K562 (cell line): ENCODE results near the gene CCDC167. TPM values are rescaled to one million over a fixed set of nuclear protein-coding genes. Genes with fewer than 3 reads are reported as not detected.
A peak's percentile ranks its signal among the peaks of the same experiment; 100 is the strongest.

Experiments used
- ATAC-seq: fragments of 200-7000 bp; cut with Tn5 transposase; 3 replicates; pipeline ENCODE4 v1.9.1; 2020; ENCODE audit warnings: moderate library complexity
- BruUV-seq: library from RNA; stranded (reverse); fragments of 400-500 nt; replicated peaks from 2 replicates; lab custom pipeline; 2021; lab: Mats Ljungman, UMichigan
- CTCF ChIA-PET: fragments of 300-600 bp; formaldehyde crosslinking; extraction: SDS; loops from one replicate; lab custom pipeline; 2021; ENCODE audit warnings: low intra/inter-chr PET ratio; lab: Yijun Ruan, JAX
- POLR2A ChIA-PET: fragments of 300-600, 350-650 bp; sonication (Branson Sonifier 250); formaldehyde crosslinking; extraction: SDS; loops from one replicate; lab custom pipeline; 2021; ENCODE audit warnings: antibody characterized with exemption, inconsistent platforms; lab: Yijun Ruan, JAX
- DNase-seq, 4 experiments: peaks; one replicate each; pipeline versions ENCODE4 v3.0.0 to v3.0.0-alpha.2; 2011 to 2018; ENCODE audit warnings: low spot score in 3 of 4, mixed read lengths in 3 of 4; ENCODE audit errors: extremely low read depth in 1 of 4
- FAIRE-seq: peaks from 2 replicates; lab custom pipeline; 2011; peaks lifted over from hg19 to GRCh38; lab: Jason Lieb, UNC
- H2AFZ ChIP-seq: 2 replicates; pipeline ENCODE4 v1.6.0; 2011; ENCODE audit warnings: low read depth, low read length, control low read depth, inconsistent platforms
- H3K27ac ChIP-seq: fragments of 200-600 bp; 3 replicates; pipeline ENCODE4 v1.8.0; 2011; ENCODE audit warnings: low read depth, mild to moderate bottlenecking, control low read depth, inconsistent platforms, low read length, moderate library complexity, mixed read lengths; ENCODE audit errors: extremely low read depth
- H3K27me3 ChIP-seq, 2 experiments: fragments of 300-600 bp in 1 of 2; 2 replicates in 1 of 2; 3 replicates in 1 of 2; pipeline versions ENCODE4 v1.6.0 to v1.8.0; 2011; ENCODE audit warnings: inconsistent platforms in 2 of 2, low read length in 2 of 2, mild to moderate bottlenecking in 1 of 2, mixed read lengths in 1 of 2, moderate library complexity in 1 of 2; ENCODE audit not compliant: control insufficient read depth in 2 of 2, insufficient read depth in 2 of 2
- H3K36me3 ChIP-seq: fragments of 300-600 bp; 3 replicates; pipeline ENCODE4 v1.8.0; 2011; ENCODE audit warnings: mild to moderate bottlenecking, low read length, inconsistent platforms; ENCODE audit not compliant: control insufficient read depth, insufficient read depth
- H3K4me1 ChIP-seq, 2 experiments: fragments of 200-600 bp in 1 of 2; replicated peaks in 1 of 2; 2 replicates in 1 of 2; 3 replicates in 1 of 2; pipeline versions ENCODE4 v1.5.1 to v1.8.0; 2011; ENCODE audit warnings: inconsistent platforms in 2 of 2, low read length in 2 of 2, mild to moderate bottlenecking in 1 of 2, mixed read lengths in 1 of 2, moderate library complexity in 1 of 2; ENCODE audit not compliant: control insufficient read depth in 2 of 2, insufficient read depth in 2 of 2
- H3K4me2 ChIP-seq: 2 replicates; pipeline ENCODE4 v1.6.1; 2011; ENCODE audit warnings: low read length, control low read depth, inconsistent platforms, mixed read lengths; ENCODE audit not compliant: insufficient read depth
- H3K4me3 ChIP-seq: fragments of 200-600 bp; sonication (generic), shearing (Covaris generic); 2 replicates; pipeline ENCODE4 v1.5.1; 2016; ENCODE audit warnings: control low read depth, inconsistent platforms
- H3K79me2 ChIP-seq: fragments of 200-600 bp; 3 replicates; pipeline ENCODE4 v1.8.0; 2011; ENCODE audit warnings: low read length, inconsistent platforms; ENCODE audit not compliant: control insufficient read depth, insufficient read depth
- H3K9ac ChIP-seq, 2 experiments: 2 replicates each; pipeline versions ENCODE4 v1.6.0 to v1.6.1; 2011; ENCODE audit warnings: low read depth in 2 of 2, low read length in 2 of 2, control low read depth in 1 of 2, inconsistent platforms in 1 of 2, mild to moderate bottlenecking in 1 of 2, mixed read lengths in 1 of 2; ENCODE audit not compliant: insufficient read depth in 1 of 2
- H3K9me1 ChIP-seq: one replicate; pipeline ENCODE4 v1.6.0; 2011; ENCODE audit warnings: inconsistent platforms, mild to moderate bottlenecking, low read length, moderate library complexity; ENCODE audit not compliant: control insufficient read depth, insufficient read depth
- H3K9me3 ChIP-seq: replicated peaks from 2 replicates; pipeline ENCODE4 v1.5.1; 2011; ENCODE audit warnings: low read depth, low read length, inconsistent platforms; ENCODE audit not compliant: control insufficient read depth, insufficient read depth
- H4K20me1 ChIP-seq: replicated peaks from 2 replicates; pipeline ENCODE4 v1.6.1; 2011; ENCODE audit warnings: low read length, inconsistent platforms, mixed read lengths; ENCODE audit not compliant: control insufficient read depth, insufficient read depth
- PRPF4 ChIP-seq: fragments of 200-400 bp; formaldehyde crosslinking; IDR thresholded peaks from one replicate; pipeline ENCODE4 v1.6.1; 2017; ENCODE audit warnings: low read length, low read depth, mild to moderate bottlenecking; ENCODE audit not compliant: insufficient read depth, poor library complexity, severe bottlenecking
- RAD51 ChIP-seq: fragments of 450-650 bp; IDR thresholded peaks from 2 replicates; pipeline ENCODE4 v1.7.1; 2016; ENCODE audit warnings: low read depth, mild to moderate bottlenecking, borderline replicate concordance
- USF1 ChIP-seq: sonication (generic); formaldehyde crosslinking; IDR thresholded peaks from 2 replicates; pipeline ENCODE4 v1.9.0; 2022; ENCODE audit warnings: mild to moderate bottlenecking, missing genetic modification reagents
- USF2 ChIP-seq: sonication (generic); formaldehyde crosslinking; IDR thresholded peaks from 2 replicates; pipeline ENCODE4 v1.5.0; 2020; ENCODE audit warnings: missing genetic modification reagents
- WGBS: fragments of 100-300 bp; shearing (Covaris generic); methylation state at CpG from one replicate; pipeline ENCODE4 v1.1.6; 2016; ENCODE audit warnings: low coverage, mixed read lengths; ENCODE audit not compliant: insufficient coverage; ENCODE audit errors: missing lambda C conversion rate; 5-methylcytosine and 5-hydroxymethylcytosine counted together
- in situ Hi-C: fragments of 300-500 bp; cut with MboI; formaldehyde crosslinking; loops from 4 replicates; pipeline ENCODE4 v1.15.0; 2018; ENCODE audit warnings: inconsistent platforms, mixed read lengths
- intact Hi-C: fragments of 100-400 bp; cut with micrococcal nuclease; formaldehyde crosslinking; loops from 2 replicates; pipeline ENCODE4 v1.14.2; 2022
- polyA plus RNA-seq, 8 experiments: library from polyadenylated mRNA; depleted of rRNA in 4 of 8; stranded (reverse) in 5 of 8; unstranded in 3 of 8; fragments of >200 nt; fragmentation: Nextera tagmentation in 2 of 8; fragmentation: Illumina TruSeq in 1 of 8; extraction: Ambion mirVana in 2 of 8; extraction: Trizol in 1 of 8; gene quantifications; 2 replicates each; pipeline versions ENCODE4 v1.2.1 to v1.2.3, GENCODE V29; 2011 to 2014; ENCODE audit warnings: inconsistent platforms in 1 of 8, missing spikeins in 1 of 8
- total RNA-seq, 7 experiments: library from RNA; depleted of rRNA in 6 of 7; stranded (reverse); fragments of >200 nt in 6 of 7; fragmentation: Illumina TruSeq in 2 of 7; extraction: Trizol in 2 of 7; gene quantifications; 2 replicates each; pipeline versions ENCODE4 v1.2.1 to v1.2.3, GENCODE V29; 2011 to 2021; ENCODE audit warnings: low replicate concordance in 1 of 7

CCDC167 gene
- total and polyA plus RNA-seq, 9 of the 15 experiments (the other 6 are each of a cell fraction or from before 2014, with no cell fraction given): 26.0 to 114 (median 45.2) TPM

GRCh38 chr6:37516076-37516919, 16.6 kb upstream of the CCDC167 start:
- Histone ChIP-seq H3K27me3 (peaks cover 74 to 94% of the 10 kb centered on the region in 2 experiments), H3K9me1 (no peaks in the 10 kb centered on the region), H3K27ac (no peak overlapping the region), H3K36me3 (no peaks in the 10 kb centered on the region), H3K9ac (no peak overlapping the region), H3K79me2 (no peaks in the 10 kb centered on the region), H3K4me3 (no peak overlapping the region), H3K4me1 (peaks cover 0 to 3% of the 10 kb centered on the region in 2 experiments; a peak in 1 of 5 replicates), H3K9me3 (no peaks in the 10 kb centered on the region), H3K4me2 (no peak overlapping the region), H2AFZ (no peak overlapping the region), H4K20me1 (peaks cover 9% of the 10 kb centered on the region; the same call in 1 of the 2 replicates)
- ChIA-PET CTCF (no interaction called here), POLR2A (interaction anchor here (0.7 to 1.9 kb wide), 5 partner anchors 10 to 23 kb away, joined by 3 to 6 read pairs (median 4); no protein-coding TSS in a partner anchor)
- ATAC-seq (no peak), FAIRE-seq (no peak), DNase-seq (no peak)
- in situ Hi-C loops (no loop called here), intact Hi-C loops (no loop called here)
- TF ChIP-seq RAD51 (no peak), PRPF4 (no peak), USF2 (CRISPR knock-in tag) (peak; percentile 48), USF1 (CRISPR knock-in tag) (peak; percentile 66)
- no TSS peak for BruUV-seq
- WGBS: under 1% methylated on average over 17 of the region's 18 CpGs
